ENCODE measurements around the gene CPT1B. TPM values are rescaled to one million over a fixed set of nuclear protein-coding genes. Genes with fewer than 3 reads are reported as not detected.
A peak's percentile ranks its signal among the peaks of the same experiment; 100 is the strongest.

Gene CPT1B
- total and polyA plus RNA-seq, 2 experiments from 2014 or later: 5.6 to 14.4 TPM

DNA sequence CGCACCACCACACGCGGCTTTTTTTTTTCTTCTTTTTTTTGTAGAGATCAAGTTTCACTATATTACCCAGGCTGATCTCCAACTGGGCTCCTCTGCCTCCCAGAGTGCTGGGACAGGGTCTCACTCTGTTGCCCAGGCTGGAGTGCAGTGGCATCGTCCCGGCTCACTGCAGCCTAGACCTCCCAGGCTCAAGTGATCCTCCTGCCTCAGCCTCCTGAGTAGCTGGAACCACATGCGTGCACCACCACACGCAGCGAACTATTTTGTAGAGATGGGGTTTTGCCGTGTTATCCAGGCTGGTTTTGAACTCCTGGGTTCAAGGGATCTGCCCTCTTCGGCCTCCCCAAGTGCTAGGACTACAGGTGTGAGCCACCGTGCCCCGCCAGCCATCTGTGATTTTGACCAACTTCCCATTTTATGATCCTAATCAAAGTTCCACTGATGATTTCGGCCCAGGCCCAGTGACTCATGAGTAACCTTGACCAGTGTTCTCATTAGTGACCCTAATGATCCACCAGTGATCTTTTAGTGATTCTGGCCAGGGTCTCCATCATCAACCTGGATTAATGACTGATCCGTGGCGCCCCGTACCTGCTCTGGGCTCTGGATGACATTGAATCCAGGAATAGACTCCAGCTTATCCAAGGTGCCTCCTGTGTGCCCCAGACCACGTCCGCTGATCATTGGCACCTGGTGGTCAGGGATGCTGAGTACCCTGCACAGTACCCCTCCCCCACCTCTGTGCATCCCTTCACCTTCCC is 50.1 kb downstream of the CPT1B start:
- Histone ChIP-seq H4K20me1 (replicated peaks; ENCODE audit: insufficient read depth) (no peaks in the 10 kb centered on the region; the same call in none of the 2 replicates), H3K4me1 (ENCODE audit: insufficient read depth) (peaks cover 4% of the 10 kb centered on the region; the same call in 1 of the 2 replicates), H3K36me3 (ENCODE audit: insufficient read depth) (no peaks in the 10 kb centered on the region), H3K79me2 (replicated peaks; ENCODE audit: insufficient read depth) (no peaks in the 10 kb centered on the region), H2AFZ (no peak overlapping the region), H3K4me3 (no peak overlapping the region), H3K4me2 (no peak overlapping the region), H3K9me2 (ENCODE audit: insufficient read depth) (no peaks in the 10 kb centered on the region), H3F3A (replicated peaks; ENCODE audit: low read depth) (peaks cover 4% of the 10 kb centered on the region), H3K27me3 (ENCODE audit: insufficient read depth) (peaks cover 66% of the 10 kb centered on the region), H3K27ac (ENCODE audit: low read depth) (no peak overlapping the region)
- ATAC-seq: no peak
- Mint-ChIP-seq H3K27me3 (ENCODE audit: insufficient read depth, low read depth, poor library complexity) (peaks cover 67% of the 10 kb centered on the region), H3K27ac (no peak overlapping the region), H3K36me3 (ENCODE audit: low read depth) (peaks cover 9% of the 10 kb centered on the region), H3K4me3 (peak overlapping the region; percentile 19; the same call in 2 of the 3 replicates), H3K4me1 (peaks cover 13% of the 10 kb centered on the region), H3K9me3 (peaks cover 4% of the 10 kb centered on the region; the same call in 2 of the 3 replicates)
- peak; percentile 27 for DNase-seq (ENCODE audit: low spot score)
- TF ChIP-seq STAT1 (IDR thresholded peaks at IDR 0.05; ENCODE audit: unreplicated experiment): no peak
- peak; percentile 48 for TF ChIP-seq EZH2 (IDR thresholded peaks at IDR 0.05; ENCODE audit: low read depth, unreplicated experiment)

DNA sequence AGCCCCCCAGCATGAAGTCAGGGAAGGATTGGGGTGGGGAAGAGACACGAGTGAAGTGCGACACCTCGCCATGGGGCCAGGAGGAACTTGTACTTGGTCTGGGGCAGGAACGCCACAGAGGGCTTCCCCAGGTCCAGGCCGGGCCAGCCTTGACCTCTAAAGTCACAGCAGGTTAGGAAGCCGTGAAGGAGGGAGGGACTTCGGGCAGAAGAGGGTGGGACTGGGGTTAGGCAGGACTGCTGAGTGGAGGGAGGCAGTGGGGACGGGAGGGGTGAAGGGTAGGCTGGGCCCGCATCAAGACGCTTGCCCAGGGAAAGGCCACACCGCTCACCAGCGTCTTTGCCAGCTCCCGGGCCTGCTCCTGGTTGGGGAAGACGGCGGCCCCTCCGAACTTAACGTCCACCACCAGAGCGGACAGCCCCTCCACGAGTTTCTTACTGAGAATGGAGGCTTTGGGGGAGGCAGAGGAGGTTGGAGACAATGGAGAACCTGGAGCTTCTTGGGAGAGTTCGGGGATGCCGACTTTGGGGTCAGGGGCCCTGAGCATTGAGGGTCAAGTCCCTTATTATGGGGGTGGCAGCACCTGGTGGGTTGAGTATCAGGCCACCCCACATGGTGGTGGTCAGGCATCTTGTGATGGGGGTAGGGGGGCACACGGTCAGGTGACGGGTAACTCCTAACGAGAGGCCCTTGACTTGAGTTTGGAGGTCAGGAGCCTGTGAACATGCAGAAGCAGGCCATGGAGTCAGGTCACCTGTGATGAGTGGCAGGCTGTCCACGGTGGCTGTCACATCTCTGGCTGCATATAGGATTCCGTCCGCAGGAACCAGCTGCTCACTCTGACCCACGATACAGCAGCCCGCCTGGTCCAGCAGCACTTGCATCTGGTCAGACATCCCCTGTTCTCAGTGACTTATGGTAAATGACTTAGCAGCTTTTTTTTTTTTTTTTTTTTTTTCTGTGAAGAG is 51.1 kb downstream of the CPT1B start:
- no peaks in the 10 kb centered on the region; the same call in 1 of the 2 replicates for H4K20me1 ChIP-seq (replicated peaks; ENCODE audit: insufficient read depth)
- TF ChIP-seq POLR2AphosphoS5 (IDR thresholded peaks at IDR 0.05; ENCODE audit: low read depth) (peak; percentile 42; the same call in 1 of the 2 replicates), NANOG (IDR thresholded peaks at IDR 0.05; ENCODE audit: borderline replicate concordance) (no peak)
- ATAC-seq (peak; percentile 23), DNase-seq (ENCODE audit: low spot score) (peak; percentile 67)
- H3K4me1 Mint-ChIP-seq: peaks cover 11% of the 10 kb centered on the region
- no peak overlapping the region for H3K27ac Mint-ChIP-seq
- H3K9me2 ChIP-seq (ENCODE audit: insufficient read depth): no peaks in the 10 kb centered on the region
- peak overlapping the region; percentile 84 for H3K4me3 ChIP-seq
- H3K27me3 ChIP-seq (ENCODE audit: insufficient read depth): peaks cover 56% of the 10 kb centered on the region
- H3K79me2 ChIP-seq (replicated peaks; ENCODE audit: insufficient read depth): no peaks in the 10 kb centered on the region
- H3K4me3 Mint-ChIP-seq: peak overlapping the region; percentile 68
- H3K4me1 ChIP-seq (ENCODE audit: insufficient read depth): peaks cover 4% of the 10 kb centered on the region; the same call in 1 of the 2 replicates
- peaks cover 4% of the 10 kb centered on the region for H3F3A ChIP-seq (replicated peaks; ENCODE audit: low read depth)
- H2AFZ ChIP-seq: no peak overlapping the region
- peaks cover 4% of the 10 kb centered on the region; the same call in 2 of the 3 replicates for H3K9me3 Mint-ChIP-seq
- no peaks in the 10 kb centered on the region for H3K36me3 ChIP-seq (ENCODE audit: insufficient read depth)
- peaks cover 57% of the 10 kb centered on the region for H3K27me3 Mint-ChIP-seq (ENCODE audit: insufficient read depth, low read depth, poor library complexity)
- H3K36me3 Mint-ChIP-seq (ENCODE audit: low read depth): peaks cover 9% of the 10 kb centered on the region
- no peak overlapping the region for H3K27ac ChIP-seq (ENCODE audit: low read depth)
- peak overlapping the region; percentile 94 for H3K4me2 ChIP-seq

DNA sequence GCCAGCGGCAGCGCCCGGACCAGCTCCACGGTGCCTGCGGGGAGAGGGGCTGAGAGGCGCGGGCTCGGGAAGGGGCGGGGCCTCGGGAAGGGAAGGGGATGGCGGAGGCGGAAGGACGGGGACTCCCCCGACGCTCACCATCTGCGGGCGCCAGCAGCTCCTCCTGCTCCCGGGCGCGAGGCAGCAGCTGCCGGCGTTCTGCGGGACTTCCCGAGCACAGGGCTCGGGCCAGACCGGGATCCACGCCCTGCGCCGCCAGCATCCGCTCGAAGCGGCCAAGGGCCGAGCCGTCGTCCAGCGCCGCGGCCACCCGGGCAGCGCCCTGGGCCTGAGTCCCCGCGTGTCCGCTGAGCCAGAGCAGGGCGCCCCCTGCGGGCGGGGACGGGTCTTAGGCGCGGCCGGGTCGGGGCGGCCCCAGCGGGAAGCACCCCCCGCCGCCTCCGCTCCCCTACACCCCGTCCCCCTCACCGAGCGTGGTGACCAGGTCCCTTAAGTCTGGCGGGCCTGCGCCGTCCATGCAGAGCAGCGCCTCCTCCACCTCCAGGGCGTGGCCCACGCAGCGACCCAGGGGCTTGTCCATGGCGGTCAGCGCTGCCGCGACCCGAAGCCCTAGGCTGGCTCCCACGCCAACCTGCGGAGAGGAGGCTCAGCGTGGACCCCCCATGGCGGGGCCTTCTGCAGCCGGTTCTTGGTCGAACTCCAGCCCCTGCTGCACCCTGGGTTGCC is 52.0 kb downstream of the CPT1B start:
- Mint-ChIP-seq H3K27ac (no peak overlapping the region), H3K4me3 (peak overlapping the region; percentile 68), H3K36me3 (ENCODE audit: low read depth) (peaks cover 9% of the 10 kb centered on the region), H3K27me3 (ENCODE audit: insufficient read depth, low read depth, poor library complexity) (peaks cover 49% of the 10 kb centered on the region), H3K4me1 (peaks cover 11% of the 10 kb centered on the region), H3K9me3 (peaks cover 4% of the 10 kb centered on the region; the same call in 2 of the 3 replicates)
- Histone ChIP-seq H3K79me2 (replicated peaks; ENCODE audit: insufficient read depth) (no peaks in the 10 kb centered on the region), H3K4me1 (ENCODE audit: insufficient read depth) (peaks cover 3% of the 10 kb centered on the region; the same call in 1 of the 2 replicates), H4K20me1 (replicated peaks; ENCODE audit: insufficient read depth) (no peaks in the 10 kb centered on the region; the same call in 1 of the 2 replicates), H3K9me2 (ENCODE audit: insufficient read depth) (no peaks in the 10 kb centered on the region), H3F3A (replicated peaks; ENCODE audit: low read depth) (peaks cover 4% of the 10 kb centered on the region), H3K27me3 (ENCODE audit: insufficient read depth) (peaks cover 47% of the 10 kb centered on the region), H3K36me3 (ENCODE audit: insufficient read depth) (no peaks in the 10 kb centered on the region), H2AFZ (no peak overlapping the region), H3K4me3 (peak overlapping the region; percentile 84), H3K4me2 (peak overlapping the region; percentile 94), H3K27ac (ENCODE audit: low read depth) (no peak overlapping the region)
- ATAC-seq (peak; percentile 25), DNase-seq (ENCODE audit: low spot score) (peak; percentile 75)
- TF ChIP-seq, protein P1, sequence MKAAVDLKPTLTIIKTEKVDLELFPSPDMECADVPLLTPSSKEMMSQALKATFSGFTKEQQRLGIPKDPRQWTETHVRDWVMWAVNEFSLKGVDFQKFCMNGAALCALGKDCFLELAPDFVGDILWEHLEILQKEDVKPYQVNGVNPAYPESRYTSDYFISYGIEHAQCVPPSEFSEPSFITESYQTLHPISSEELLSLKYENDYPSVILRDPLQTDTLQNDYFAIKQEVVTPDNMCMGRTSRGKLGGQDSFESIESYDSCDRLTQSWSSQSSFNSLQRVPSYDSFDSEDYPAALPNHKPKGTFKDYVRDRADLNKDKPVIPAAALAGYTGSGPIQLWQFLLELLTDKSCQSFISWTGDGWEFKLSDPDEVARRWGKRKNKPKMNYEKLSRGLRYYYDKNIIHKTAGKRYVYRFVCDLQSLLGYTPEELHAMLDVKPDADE (IDR thresholded peaks at IDR 0.05): peak; percentile 2; the same call in 1 of the 2 replicates
- TF ChIP-seq CREB1 (CRISPR knock-in tag; IDR thresholded peaks at IDR 0.05; ENCODE audit: low read depth) (no peak), ZNF114 (CRISPR knock-in tag; IDR thresholded peaks at IDR 0.05) (no peak), JUNB (IDR thresholded peaks at IDR 0.05; ENCODE audit: unreplicated experiment) (no peak)
- TF ChIP-seq, protein P2, sequence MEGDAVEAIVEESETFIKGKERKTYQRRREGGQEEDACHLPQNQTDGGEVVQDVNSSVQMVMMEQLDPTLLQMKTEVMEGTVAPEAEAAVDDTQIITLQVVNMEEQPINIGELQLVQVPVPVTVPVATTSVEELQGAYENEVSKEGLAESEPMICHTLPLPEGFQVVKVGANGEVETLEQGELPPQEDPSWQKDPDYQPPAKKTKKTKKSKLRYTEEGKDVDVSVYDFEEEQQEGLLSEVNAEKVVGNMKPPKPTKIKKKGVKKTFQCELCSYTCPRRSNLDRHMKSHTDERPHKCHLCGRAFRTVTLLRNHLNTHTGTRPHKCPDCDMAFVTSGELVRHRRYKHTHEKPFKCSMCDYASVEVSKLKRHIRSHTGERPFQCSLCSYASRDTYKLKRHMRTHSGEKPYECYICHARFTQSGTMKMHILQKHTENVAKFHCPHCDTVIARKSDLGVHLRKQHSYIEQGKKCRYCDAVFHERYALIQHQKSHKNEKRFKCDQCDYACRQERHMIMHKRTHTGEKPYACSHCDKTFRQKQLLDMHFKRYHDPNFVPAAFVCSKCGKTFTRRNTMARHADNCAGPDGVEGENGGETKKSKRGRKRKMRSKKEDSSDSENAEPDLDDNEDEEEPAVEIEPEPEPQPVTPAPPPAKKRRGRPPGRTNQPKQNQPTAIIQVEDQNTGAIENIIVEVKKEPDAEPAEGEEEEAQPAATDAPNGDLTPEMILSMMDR (conservative IDR thresholded peaks at IDR 0.05; ENCODE audit: low read depth in 2 of 2): peak; percentile 26 to 46

Measured in GM23338 (cell line).